K562 (cell line): ENCODE data around the gene SIRT5. TPM values are rescaled to one million over a fixed set of nuclear protein-coding genes. Genes with fewer than 3 reads are reported as not detected.

Experiments
- ATAC-seq: fragments of 200-7000 bp; cut with Tn5 transposase; 3 replicates; pipeline ENCODE4 v1.9.1; 2020; ENCODE audit warnings: moderate library complexity
- BruUV-seq: library from RNA; stranded (reverse); fragments of 400-500 nt; replicated peaks from 2 replicates; lab custom pipeline; 2021; lab: Mats Ljungman, UMichigan
- CTCF ChIA-PET: fragments of 300-600 bp; formaldehyde crosslinking; extraction: SDS; loops from one replicate; lab custom pipeline; 2021; ENCODE audit warnings: low intra/inter-chr PET ratio; lab: Yijun Ruan, JAX
- POLR2A ChIA-PET: fragments of 300-600, 350-650 bp; sonication (Branson Sonifier 250); formaldehyde crosslinking; extraction: SDS; loops from one replicate; lab custom pipeline; 2021; ENCODE audit warnings: antibody characterized with exemption, inconsistent platforms; lab: Yijun Ruan, JAX
- DNase-seq, 4 experiments: peaks; one replicate each; pipeline versions ENCODE4 v3.0.0 to v3.0.0-alpha.2; 2011 to 2018; ENCODE audit warnings: low spot score in 3 of 4, mixed read lengths in 3 of 4; ENCODE audit errors: extremely low read depth in 1 of 4
- FAIRE-seq: peaks from 2 replicates; lab custom pipeline; 2011; peaks lifted over from hg19 to GRCh38; lab: Jason Lieb, UNC
- H2AFZ ChIP-seq: 2 replicates; pipeline ENCODE4 v1.6.0; 2011; ENCODE audit warnings: low read depth, low read length, control low read depth, inconsistent platforms
- H3K27ac ChIP-seq: fragments of 200-600 bp; 3 replicates; pipeline ENCODE4 v1.8.0; 2011; ENCODE audit warnings: low read depth, mild to moderate bottlenecking, control low read depth, inconsistent platforms, low read length, moderate library complexity, mixed read lengths; ENCODE audit errors: extremely low read depth
- H3K27me3 ChIP-seq, 2 experiments: fragments of 300-600 bp in 1 of 2; 2 replicates in 1 of 2; 3 replicates in 1 of 2; pipeline versions ENCODE4 v1.6.0 to v1.8.0; 2011; ENCODE audit warnings: inconsistent platforms in 2 of 2, low read length in 2 of 2, mild to moderate bottlenecking in 1 of 2, mixed read lengths in 1 of 2, moderate library complexity in 1 of 2; ENCODE audit not compliant: control insufficient read depth in 2 of 2, insufficient read depth in 2 of 2
- H3K36me3 ChIP-seq: fragments of 300-600 bp; 3 replicates; pipeline ENCODE4 v1.8.0; 2011; ENCODE audit warnings: mild to moderate bottlenecking, low read length, inconsistent platforms; ENCODE audit not compliant: control insufficient read depth, insufficient read depth
- H3K4me1 ChIP-seq, 2 experiments: fragments of 200-600 bp in 1 of 2; replicated peaks in 1 of 2; 2 replicates in 1 of 2; 3 replicates in 1 of 2; pipeline versions ENCODE4 v1.5.1 to v1.8.0; 2011; ENCODE audit warnings: inconsistent platforms in 2 of 2, low read length in 2 of 2, mild to moderate bottlenecking in 1 of 2, mixed read lengths in 1 of 2, moderate library complexity in 1 of 2; ENCODE audit not compliant: control insufficient read depth in 2 of 2, insufficient read depth in 2 of 2
- H3K4me2 ChIP-seq: 2 replicates; pipeline ENCODE4 v1.6.1; 2011; ENCODE audit warnings: low read length, control low read depth, inconsistent platforms, mixed read lengths; ENCODE audit not compliant: insufficient read depth
- H3K4me3 ChIP-seq: fragments of 200-600 bp; sonication (generic), shearing (Covaris generic); 2 replicates; pipeline ENCODE4 v1.5.1; 2016; ENCODE audit warnings: control low read depth, inconsistent platforms
- H3K79me2 ChIP-seq: fragments of 200-600 bp; 3 replicates; pipeline ENCODE4 v1.8.0; 2011; ENCODE audit warnings: low read length, inconsistent platforms; ENCODE audit not compliant: control insufficient read depth, insufficient read depth
- H3K9ac ChIP-seq, 2 experiments: 2 replicates each; pipeline versions ENCODE4 v1.6.0 to v1.6.1; 2011; ENCODE audit warnings: low read depth in 2 of 2, low read length in 2 of 2, control low read depth in 1 of 2, inconsistent platforms in 1 of 2, mild to moderate bottlenecking in 1 of 2, mixed read lengths in 1 of 2; ENCODE audit not compliant: insufficient read depth in 1 of 2
- H3K9me1 ChIP-seq: one replicate; pipeline ENCODE4 v1.6.0; 2011; ENCODE audit warnings: inconsistent platforms, mild to moderate bottlenecking, low read length, moderate library complexity; ENCODE audit not compliant: control insufficient read depth, insufficient read depth
- H3K9me3 ChIP-seq: replicated peaks from 2 replicates; pipeline ENCODE4 v1.5.1; 2011; ENCODE audit warnings: low read depth, low read length, inconsistent platforms; ENCODE audit not compliant: control insufficient read depth, insufficient read depth
- H4K20me1 ChIP-seq: replicated peaks from 2 replicates; pipeline ENCODE4 v1.6.1; 2011; ENCODE audit warnings: low read length, inconsistent platforms, mixed read lengths; ENCODE audit not compliant: control insufficient read depth, insufficient read depth
- GABPA ChIP-seq: fragments of 200-800 bp; sonication (Bioruptor generic); conservative IDR thresholded peaks from 2 replicates; pipeline ENCODE4 v1.6.1; 2016; ENCODE audit warnings: low read depth, missing genetic modification characterization, missing compliant biosample characterization
- HNRNPLL ChIP-seq: fragments of 200-400 bp; formaldehyde crosslinking; IDR thresholded peaks from 2 replicates; pipeline ENCODE4 v1.6.1; 2017; ENCODE audit warnings: low read length, low read depth, mild to moderate bottlenecking; ENCODE audit not compliant: poor library complexity, severe bottlenecking
- MBD2 ChIP-seq: sonication (generic); IDR thresholded peaks from 2 replicates; pipeline ENCODE4 v1.6.1; 2016; ENCODE audit warnings: low read depth, borderline replicate concordance
- PHTF2 ChIP-seq: fragments of 250-450 bp; sonication (Bioruptor Pico); IDR thresholded peaks from 2 replicates; pipeline ENCODE4 v1.5.0; 2021; ENCODE audit warnings: mild to moderate bottlenecking
- POLR2AphosphoS2 ChIP-seq: IDR thresholded peaks from 2 replicates; pipeline ENCODE4 v1.6.1; 2012; ENCODE audit warnings: low read length, improper control_type of control experiment
- PTTG1 ChIP-seq: fragments of 450-650 bp; IDR thresholded peaks from 2 replicates; pipeline ENCODE4 v1.6.1; 2016; ENCODE audit warnings: low read depth, mild to moderate bottlenecking, missing genetic modification characterization, missing compliant biosample characterization
- RBM14 ChIP-seq: fragments of 200-400 bp; formaldehyde crosslinking; IDR thresholded peaks from 2 replicates; pipeline ENCODE4 v1.6.1; 2018; ENCODE audit warnings: low read depth, mild to moderate bottlenecking, low read length, moderate library complexity, borderline replicate concordance; ENCODE audit not compliant: insufficient read depth
- RBM15 ChIP-seq: fragments of 200-400 bp; formaldehyde crosslinking; IDR thresholded peaks from 2 replicates; pipeline ENCODE4 v1.6.1; 2018; ENCODE audit warnings: mild to moderate bottlenecking, low read length, moderate library complexity; ENCODE audit not compliant: insufficient read depth
- SP2 ChIP-seq: IDR thresholded peaks from 2 replicates; pipeline ENCODE4 v1.6.1; 2011; ENCODE audit warnings: mild to moderate bottlenecking, low read depth, low read length, moderate library complexity; ENCODE audit not compliant: poor library complexity, severe bottlenecking; ENCODE audit errors: extremely low read depth
- TCF3 ChIP-seq: sonication (generic); formaldehyde crosslinking; IDR thresholded peaks from 2 replicates; pipeline ENCODE4 v1.4.0; 2020; ENCODE audit warnings: mild to moderate bottlenecking, missing genetic modification reagents
- ZBTB33 ChIP-seq: sonication (generic); formaldehyde crosslinking; IDR thresholded peaks from 2 replicates; pipeline ENCODE4 v1.8.1; 2023; ENCODE audit warnings: mild to moderate bottlenecking, missing genetic modification reagents
- ZNF134 ChIP-seq: fragments of 250-450 bp; sonication (Bioruptor Pico); conservative IDR thresholded peaks from 2 replicates; pipeline ENCODE4 v1.4.0; 2020
- in situ Hi-C: fragments of 300-500 bp; cut with MboI; formaldehyde crosslinking; loops from 4 replicates; pipeline ENCODE4 v1.15.0; 2018; ENCODE audit warnings: inconsistent platforms, mixed read lengths
- intact Hi-C: fragments of 100-400 bp; cut with micrococcal nuclease; formaldehyde crosslinking; loops from 2 replicates; pipeline ENCODE4 v1.14.2; 2022
- polyA plus RNA-seq, 8 experiments: library from polyadenylated mRNA; depleted of rRNA in 4 of 8; stranded (reverse) in 5 of 8; unstranded in 3 of 8; fragments of >200 nt; fragmentation: Nextera tagmentation in 2 of 8; fragmentation: Illumina TruSeq in 1 of 8; extraction: Ambion mirVana in 2 of 8; extraction: Trizol in 1 of 8; gene quantifications; 2 replicates each; pipeline versions ENCODE4 v1.2.1 to v1.2.3, GENCODE V29; 2011 to 2014; ENCODE audit warnings: inconsistent platforms in 1 of 8, missing spikeins in 1 of 8
- total RNA-seq, 7 experiments: library from RNA; depleted of rRNA in 6 of 7; stranded (reverse); fragments of >200 nt in 6 of 7; fragmentation: Illumina TruSeq in 2 of 7; extraction: Trizol in 2 of 7; gene quantifications; 2 replicates each; pipeline versions ENCODE4 v1.2.1 to v1.2.3, GENCODE V29; 2011 to 2021; ENCODE audit warnings: low replicate concordance in 1 of 7
- TF ChIP-seq, protein P1 (sequence below), 2 experiments: fragments of 450-650 bp; IDR thresholded peaks; 2 replicates each; pipeline ENCODE4 v1.6.1; 2016; ENCODE audit warnings: mild to moderate bottlenecking in 2 of 2, borderline replicate concordance in 1 of 2, low read depth in 1 of 2, moderate library complexity in 1 of 2

The SIRT5 gene
- total and polyA plus RNA-seq, 9 of the 15 experiments (the other 6 are each of a cell fraction or from before 2014, with no cell fraction given), result 2.1 to 15.7 (median 11.4) TPM

DNA sequence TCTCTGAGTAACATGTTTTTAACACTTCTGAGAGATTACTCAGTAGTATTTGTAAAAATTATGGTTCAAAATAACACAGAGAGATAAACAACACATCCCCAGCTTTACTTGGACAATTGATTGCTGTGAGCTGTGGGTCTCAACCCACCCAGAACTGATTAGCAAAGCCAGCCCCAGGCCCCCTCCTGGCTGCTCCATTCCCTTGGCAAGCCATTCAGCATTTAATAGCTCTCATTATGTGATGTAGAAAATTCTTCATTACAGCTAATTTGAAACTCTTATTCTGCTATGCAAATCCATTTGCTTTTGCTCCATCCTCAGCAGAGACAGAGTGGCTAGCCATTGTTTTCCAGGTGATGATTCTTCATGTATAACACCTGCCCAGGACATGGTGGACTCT, 16.6 kb upstream of the SIRT5 start:
- H3K27me3 ChIP-seq, result no peaks in the 10 kb centered on the region
- ATAC-seq (no peak), DNase-seq (no peak), FAIRE-seq (no peak)
- H3K4me3 ChIP-seq, result no peak overlapping the region
- H3K4me2 ChIP-seq, result no peak overlapping the region
- H3K9me3 ChIP-seq, result no peaks in the 10 kb centered on the region
- H3K4me1 ChIP-seq, result peaks cover 0 to 4% of the 10 kb centered on the region in 2 experiments; a peak in 2 of 5 replicates
- no TSS peak for BruUV-seq
- no peaks in the 10 kb centered on the region for H4K20me1 ChIP-seq
- no peak overlapping the region for H2AFZ ChIP-seq
- H3K9ac ChIP-seq, result no peak overlapping the region
- no peak overlapping the region for H3K27ac ChIP-seq
- ChIA-PET CTCF (no interaction called here), POLR2A (interaction anchor here (0.6 to 0.9 kb wide), 2 partner anchors 15 to 146 kb away, joined by 3 to 4 read pairs; no protein-coding TSS in a partner anchor)
- H3K79me2 ChIP-seq, result no peaks in the 10 kb centered on the region
- no peaks in the 10 kb centered on the region for H3K36me3 ChIP-seq
- no peaks in the 10 kb centered on the region for H3K9me1 ChIP-seq
- intact Hi-C loops (no loop called here), in situ Hi-C loops (no loop called here)
- no peak for TF ChIP-seq POLR2AphosphoS2
- no peak for TF ChIP-seq TCF3 (CRISPR knock-in tag)
- no peak for TF ChIP-seq SP2
- TF ChIP-seq RBM15, result no peak
- TF ChIP-seq HNRNPLL, result no peak
- TF ChIP-seq ZBTB33 (CRISPR knock-in tag), result no peak
- no peak for TF ChIP-seq MBD2
- no peak for TF ChIP-seq PHTF2 (CRISPR knock-in tag)
- no peak for TF ChIP-seq ZNF134 (CRISPR knock-in tag)
- TF ChIP-seq, protein P1, sequence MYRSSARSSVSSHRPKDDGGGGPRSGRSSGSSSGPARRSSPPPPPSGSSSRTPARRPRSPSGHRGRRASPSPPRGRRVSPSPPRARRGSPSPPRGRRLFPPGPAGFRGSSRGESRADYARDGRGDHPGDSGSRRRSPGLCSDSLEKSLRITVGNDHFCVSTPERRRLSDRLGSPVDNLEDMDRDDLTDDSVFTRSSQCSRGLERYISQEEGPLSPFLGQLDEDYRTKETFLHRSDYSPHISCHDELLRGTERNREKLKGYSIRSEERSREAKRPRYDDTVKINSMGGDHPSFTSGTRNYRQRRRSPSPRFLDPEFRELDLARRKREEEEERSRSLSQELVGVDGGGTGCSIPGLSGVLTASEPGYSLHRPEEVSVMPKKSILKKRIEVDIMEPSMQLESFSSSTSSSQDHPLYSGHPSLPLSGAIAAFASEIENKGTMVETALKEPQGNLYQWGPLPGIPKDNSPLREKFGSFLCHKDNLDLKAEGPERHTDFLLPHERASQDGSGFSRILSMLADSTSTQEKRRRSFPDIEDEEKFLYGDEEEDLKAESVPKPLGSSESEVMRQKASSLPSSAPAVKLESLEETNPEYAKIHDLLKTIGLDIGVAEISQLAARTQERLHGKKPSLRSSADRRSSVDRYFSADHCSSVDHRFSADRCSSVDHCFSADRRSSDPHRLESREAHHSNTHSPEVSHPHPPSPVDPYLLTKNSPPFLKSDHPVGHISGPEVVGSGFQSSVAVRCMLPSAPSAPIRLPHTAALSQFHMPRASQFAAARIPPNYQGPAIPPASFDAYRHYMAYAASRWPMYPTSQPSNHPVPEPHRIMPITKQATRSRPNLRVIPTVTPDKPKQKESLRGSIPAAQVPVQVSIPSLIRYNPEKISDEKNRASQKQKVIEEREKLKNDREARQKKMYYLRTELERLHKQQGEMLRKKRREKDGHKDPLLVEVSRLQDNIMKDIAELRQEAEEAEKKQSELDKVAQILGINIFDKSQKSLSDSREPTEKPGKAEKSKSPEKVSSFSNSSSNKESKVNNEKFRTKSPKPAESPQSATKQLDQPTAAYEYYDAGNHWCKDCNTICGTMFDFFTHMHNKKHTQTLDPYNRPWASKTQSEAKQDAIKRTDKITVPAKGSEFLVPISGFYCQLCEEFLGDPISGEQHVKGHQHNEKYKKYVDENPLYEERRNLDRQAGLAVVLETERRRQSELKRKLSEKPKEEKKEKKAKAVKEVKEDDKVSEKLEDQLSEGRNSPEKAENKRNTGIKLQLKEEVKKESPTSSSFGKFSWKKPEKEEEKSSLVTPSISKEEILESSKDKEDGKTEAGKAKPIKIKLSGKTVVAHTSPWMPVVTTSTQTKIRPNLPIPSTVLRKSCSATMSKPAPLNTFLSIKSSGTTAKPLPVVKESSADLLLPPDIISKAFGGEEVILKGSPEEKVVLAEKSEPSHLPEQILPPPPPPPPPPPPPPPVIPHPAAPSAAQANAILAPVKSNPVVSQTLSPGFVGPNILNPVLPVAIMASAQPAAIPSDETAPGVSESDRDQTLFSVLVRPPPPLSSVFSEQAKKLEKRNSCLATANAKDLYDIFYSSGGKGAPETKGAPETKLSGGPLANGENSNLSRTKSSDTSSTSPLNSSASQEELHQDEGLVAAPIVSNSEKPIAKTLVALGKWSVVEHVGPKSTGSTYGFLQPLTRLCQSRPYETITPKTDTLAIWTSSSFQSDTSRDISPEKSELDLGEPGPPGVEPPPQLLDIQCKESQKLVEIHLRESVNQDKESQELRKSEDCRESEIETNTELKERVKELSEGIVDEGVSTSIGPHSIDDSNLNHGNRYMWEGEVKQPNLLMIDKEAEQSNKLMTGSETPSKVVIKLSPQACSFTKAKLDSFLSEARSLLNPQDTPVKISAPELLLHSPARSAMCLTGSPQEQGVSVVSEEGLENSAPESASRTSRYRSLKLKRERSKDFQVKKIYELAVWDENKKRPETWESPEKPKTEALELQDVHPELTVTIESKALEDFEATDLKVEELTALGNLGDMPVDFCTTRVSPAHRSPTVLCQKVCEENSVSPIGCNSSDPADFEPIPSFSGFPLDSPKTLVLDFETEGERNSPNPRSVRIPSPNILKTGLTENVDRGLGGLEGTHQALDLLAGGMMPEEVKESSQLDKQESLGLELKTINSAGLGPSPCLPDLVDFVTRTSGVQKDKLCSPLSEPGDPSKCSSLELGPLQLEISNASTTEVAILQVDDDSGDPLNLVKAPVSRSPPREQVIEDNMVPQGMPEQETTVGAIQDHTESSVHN (IDR thresholded peaks at IDR 0.05; ENCODE audit: borderline replicate concordance in 1 of 2, low read depth in 1 of 2), result no peak
- TF ChIP-seq PTTG1 (tag), result no peak
- TF ChIP-seq RBM14, result no peak
- TF ChIP-seq GABPA (tag), result no peak
